IMR-90 (cell line): ENCODE data around the gene ANK3. TPM values are rescaled to one million over a fixed set of nuclear protein-coding genes. Genes with fewer than 3 reads are reported as not detected.

Source experiments
- ATAC-seq: fragments of 200-7000 bp; cut with Tn5 transposase; 2 replicates; pipeline ENCODE4 v1.9.1; 2020; ENCODE audit warnings: low read depth, mild to moderate bottlenecking, moderate library complexity
- BruUV-seq: library from RNA; stranded (reverse); fragments of 400-500 nt; replicated peaks from 2 replicates; lab custom pipeline; 2021; lab: Mats Ljungman, UMichigan
- CTCF ChIA-PET: fragments of 300-600 bp; formaldehyde crosslinking; extraction: SDS; loops from one replicate; lab custom pipeline; 2021; ENCODE audit warnings: antibody characterized with exemption; lab: Yijun Ruan, JAX
- POLR2A ChIA-PET: fragments of 300-600 bp; sonication (Branson Sonifier 250); formaldehyde crosslinking; loops from one replicate; lab custom pipeline; 2022; ENCODE audit warnings: antibody characterized with exemption; ENCODE audit not compliant: unreplicated experiment; lab: Charles Lee
- DNase-seq: peaks from one replicate; pipeline ENCODE4 v3.0.0; 2013
- H2AFZ ChIP-seq: replicated peaks from 2 replicates; pipeline ENCODE3; 2013; ENCODE audit warnings: low read length, mild to moderate bottlenecking; ENCODE audit not compliant: poor library complexity
- H2AK5ac ChIP-seq: 2 replicates; pipeline ENCODE4 v1.6.1; 2013; ENCODE audit warnings: low read depth, low read length, inconsistent platforms
- H2AK9ac ChIP-seq: replicated peaks from 2 replicates; pipeline ENCODE3; 2013; ENCODE audit warnings: mild to moderate bottlenecking, low read depth, low read length, moderate library complexity; ENCODE audit not compliant: poor library complexity
- H2BK120ac ChIP-seq: 2 replicates; pipeline ENCODE4 v1.6.1; 2013; ENCODE audit warnings: low read depth, low read length, inconsistent platforms
- H2BK15ac ChIP-seq: 3 replicates; pipeline ENCODE4 v1.6.1; 2013; ENCODE audit warnings: low read depth, low read length, inconsistent platforms
- H2BK20ac ChIP-seq: 2 replicates; pipeline ENCODE4 v1.6.1; 2013; ENCODE audit warnings: low read depth, mild to moderate bottlenecking, inconsistent platforms, low read length, moderate library complexity
- H2BK5ac ChIP-seq: 2 replicates; pipeline ENCODE4 v1.6.1; 2013; ENCODE audit warnings: mild to moderate bottlenecking, low read depth, low read length, inconsistent platforms; ENCODE audit not compliant: poor library complexity, severe bottlenecking
- H3K14ac ChIP-seq: replicated peaks from 2 replicates; pipeline ENCODE4 v1.6.1; 2013; ENCODE audit warnings: low read depth, low read length, inconsistent platforms
- H3K18ac ChIP-seq: 2 replicates; pipeline ENCODE4 v1.6.1; 2013; ENCODE audit warnings: low read depth, low read length, control low read depth
- H3K23ac ChIP-seq: 2 replicates; pipeline ENCODE4 v1.6.1; 2013; ENCODE audit warnings: low read depth, low read length, inconsistent platforms
- H3K27ac ChIP-seq: 2 replicates; pipeline ENCODE4 v1.5.1; 2013; ENCODE audit warnings: mild to moderate bottlenecking, control low read depth, low read length; ENCODE audit not compliant: insufficient read depth
- H3K27me3 ChIP-seq: 2 replicates; pipeline ENCODE4 v1.6.1; 2013; ENCODE audit warnings: low read length; ENCODE audit not compliant: control insufficient read depth, insufficient read depth
- H3K36me3 ChIP-seq: 2 replicates; pipeline ENCODE4 v1.6.1; 2013; ENCODE audit warnings: low read length, mixed read lengths; ENCODE audit not compliant: control insufficient read depth, insufficient read depth
- H3K4ac ChIP-seq: 2 replicates; pipeline ENCODE4 v1.6.1; 2013; ENCODE audit warnings: low read depth, low read length, inconsistent platforms
- H3K4me1 ChIP-seq: 2 replicates; pipeline ENCODE4 v1.6.1; 2013; ENCODE audit warnings: low read length, mixed read lengths; ENCODE audit not compliant: control insufficient read depth, insufficient read depth
- H3K4me2 ChIP-seq: 2 replicates; pipeline ENCODE4 v1.6.1; 2013; ENCODE audit warnings: low read depth, mild to moderate bottlenecking, control low read depth, low read length, moderate library complexity
- H3K4me3 ChIP-seq: 2 replicates; pipeline ENCODE4 v1.5.1; 2013; ENCODE audit warnings: low read depth, mild to moderate bottlenecking, control low read depth, low read length, moderate library complexity; ENCODE audit not compliant: insufficient read depth
- H3K56ac ChIP-seq: 2 replicates; pipeline ENCODE4 v1.6.1; 2013; ENCODE audit warnings: low read length, inconsistent platforms; ENCODE audit not compliant: insufficient read depth; ENCODE audit errors: extremely low read depth
- H3K79me1 ChIP-seq, 2 experiments: 2 replicates each; pipeline ENCODE4 v1.6.1; 2013; ENCODE audit warnings: low read length in 2 of 2, inconsistent platforms in 1 of 2, low read depth in 1 of 2
- H3K9ac ChIP-seq: 2 replicates; pipeline ENCODE4 v1.6.1; 2013; ENCODE audit warnings: low read depth, low read length, control low read depth
- H3K9me1 ChIP-seq: 2 replicates; pipeline ENCODE4 v1.6.1; 2013; ENCODE audit warnings: low read length, inconsistent platforms; ENCODE audit not compliant: insufficient read depth
- H3K9me3 ChIP-seq: 2 replicates; pipeline ENCODE4 v1.6.1; 2013; ENCODE audit warnings: low read length; ENCODE audit not compliant: control insufficient read depth, insufficient read depth
- H4K20me1 ChIP-seq: 2 replicates; pipeline ENCODE4 v1.6.1; 2013; ENCODE audit warnings: low read length, inconsistent platforms; ENCODE audit not compliant: insufficient read depth
- H4K5ac ChIP-seq: 2 replicates; pipeline ENCODE4 v1.6.1; 2013; ENCODE audit warnings: mild to moderate bottlenecking, low read depth, low read length, control low read depth
- H4K8ac ChIP-seq, 2 experiments: 2 replicates each; pipeline ENCODE4 v1.6.1; 2013; ENCODE audit warnings: low read depth in 2 of 2, low read length in 2 of 2, control low read depth in 1 of 2, inconsistent platforms in 1 of 2
- H4K91ac ChIP-seq: 2 replicates; pipeline ENCODE4 v1.6.1; 2013; ENCODE audit warnings: low read depth, low read length, inconsistent platforms; ENCODE audit not compliant: insufficient read depth
- CEBPB ChIP-seq: IDR thresholded peaks from 2 replicates; pipeline ENCODE4 v1.6.1; 2012; ENCODE audit warnings: low read depth, low read length, improper control_type of control experiment
- CTCF ChIP-seq: conservative IDR thresholded peaks from 2 replicates; pipeline ENCODE4 v1.5.1; 2012; ENCODE audit warnings: mild to moderate bottlenecking, low read depth, low read length, improper control_type of control experiment
- RCOR1 ChIP-seq: IDR thresholded peaks from 2 replicates; pipeline ENCODE4 v1.6.1; 2012; ENCODE audit warnings: mild to moderate bottlenecking, low read length, improper control_type of control experiment; ENCODE audit not compliant: insufficient replicate concordance
- WGBS, 2 experiments: methylation state at CpG; one replicate each; pipeline versions ENCODE4 v1.1.5 to v1.1.7; 2013; ENCODE audit warnings: missing lambda C conversion rate in 2 of 2; ENCODE audit not compliant: insufficient read length in 1 of 2; ENCODE audit errors: extremely low coverage in 2 of 2; 5-methylcytosine and 5-hydroxymethylcytosine counted together
- dilution Hi-C: fragments of 300-500 bp; cut with HindIII; formaldehyde crosslinking; loops from one replicate; pipeline ENCODE4 v1.14.3; 2018; ENCODE audit warnings: low sequenced_read_pairs; ENCODE audit not compliant: unreplicated experiment
- in situ Hi-C: fragments of 300-500 bp; cut with MboI; formaldehyde crosslinking; loops from 3 replicates; pipeline ENCODE4 v1.14.3; 2019; ENCODE audit warnings: low sequenced_read_pairs, inconsistent platforms, mixed read lengths
- intact Hi-C: fragments of 100-400 bp; cut with micrococcal nuclease; formaldehyde crosslinking; loops from 2 replicates; pipeline ENCODE4 v1.10.0; 2022
- polyA plus RNA-seq, 3 experiments: library from polyadenylated mRNA; depleted of rRNA; stranded (reverse); fragments of >200 nt; gene quantifications; 2 replicates each; pipeline ENCODE4 v1.2.3, GENCODE V29; 2012; ENCODE audit warnings: low replicate concordance in 1 of 3
- total RNA-seq: library from RNA; depleted of rRNA; stranded (reverse); fragments of >200 nt; gene quantifications from 2 replicates; pipeline ENCODE4 v1.2.3, GENCODE V29; 2012

Gene ANK3
- total and polyA plus RNA-seq, 2 of the 4 experiments (the other 2 are of a cell fraction) = 0.63 to 1.8 TPM

- no peak for TF ChIP-seq CTCF
Observed at GRCh38 chr10:60429084-60429849, 39.6 kb upstream of the ANK3 start (continued).

GRCh38 chr10:60428387-60428737, 38.7 kb upstream of the ANK3 start:
- Histone ChIP-seq H2BK120ac (peak overlapping the region; percentile 85), H2AFZ (no peak overlapping the region), H4K5ac (peak overlapping the region; percentile 65), H2AK5ac (0 out of 2 replicates have a peak overlapping the region, but pooled peaks have one; percentile 65), H3K14ac (peak overlapping the region; percentile 62; the same call in 1 of the 2 replicates), H2BK15ac (peak overlapping the region; percentile 45; the same call in 1 of the 3 replicates), H4K8ac (peak overlapping the region in 1 of 2 experiments; percentile 84; a peak in 2 of 4 replicates), H3K18ac (peak overlapping the region; percentile 54), H3K36me3 (no peaks in the 10 kb centered on the region), H2BK20ac (peak overlapping the region; percentile 90), H3K9me3 (no peaks in the 10 kb centered on the region), H2BK5ac (peak overlapping the region; percentile 79), H3K4ac (peak overlapping the region; percentile 82), H3K9me1 (peaks cover 9% of the 10 kb centered on the region), H4K20me1 (no peaks in the 10 kb centered on the region), H3K23ac (peak overlapping the region; percentile 6), H4K91ac (peak overlapping the region; percentile 85), H3K4me1 (peaks cover 17% of the 10 kb centered on the region), H3K4me3 (no peak overlapping the region), H3K27ac (peak overlapping the region; percentile 45), H3K27me3 (no peaks in the 10 kb centered on the region), H3K9ac (no peak overlapping the region), H3K56ac (peak overlapping the region; percentile 68; the same call in 1 of the 2 replicates), H2AK9ac (no peak overlapping the region), H3K4me2 (no peak overlapping the region), H3K79me1 (no peaks in the 10 kb centered on the region)
- ChIA-PET CTCF (interaction anchor here (0.6 kb wide), 1 partner anchor 220 kb away, joined by 3 read pairs; no protein-coding TSS in a partner anchor), POLR2A (no interaction called here)
- peak; percentile 36 for DNase-seq
- intact Hi-C loops = loop anchor here (5.0 kb wide), 2 partner anchors 46 to 146 kb away; no protein-coding TSS in a partner anchor
- no TSS peak for BruUV-seq
- in situ Hi-C loops = loop anchor here (25.0 kb wide), 1 partner anchor 791 kb away; no protein-coding TSS in a partner anchor
- dilution Hi-C loops = no loop called here
- TF ChIP-seq RCOR1 = no peak
- TF ChIP-seq CEBPB = peak; percentile 83
- no peak; the same call in 1 of the 2 replicates for ATAC-seq
- WGBS, 2 experiments = no CpG with 5 or more reads among the region's 3 CpGs
